NOMO-1 (cell line): ENCODE measurements around the gene BNC2.

Experiments used
- DNase-seq, 2 experiments: peaks; one replicate each; lab custom pipeline; 2025; ENCODE audit not compliant: unreplicated experiment in 2 of 2; lab: John Stamatoyannopoulos, UW

BNC2 gene

GRCh38 chr9:16769291-16769690 lies 101.2 kb downstream of the BNC2 start:
- no peak for DNase-seq

- DNase-seq, result no peak
These were observed 101.7 kb downstream of the BNC2 start for GRCh38 chr9:16768816-16769215.

DNA sequence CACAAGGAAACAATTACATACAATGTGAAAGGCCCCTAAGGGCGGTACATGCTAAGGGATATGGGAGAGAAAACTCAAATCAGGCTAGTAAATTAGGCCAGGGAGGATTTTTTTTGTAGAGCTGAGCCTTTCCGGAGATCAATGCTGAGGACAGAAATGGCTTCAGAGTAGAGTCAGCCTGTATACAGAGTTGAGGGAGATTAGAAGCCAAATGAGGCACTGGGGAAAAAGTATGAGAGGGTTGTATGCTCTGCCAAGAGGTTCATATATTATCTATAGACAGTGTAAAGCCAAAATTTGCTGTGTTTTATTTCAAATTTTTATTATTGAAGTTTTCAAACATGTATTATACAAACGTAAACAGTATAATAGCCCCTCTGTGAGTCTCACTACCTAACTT lies 103.1 kb downstream of the BNC2 start:
- no peak for DNase-seq

GRCh38 chr9:16763946-16764345 lies 106.5 kb downstream of the BNC2 start:
- no peak for DNase-seq

GRCh38 chr9:16755467-16756160 lies 114.9 kb downstream of the BNC2 start:
- DNase-seq, result no peak

DNA sequence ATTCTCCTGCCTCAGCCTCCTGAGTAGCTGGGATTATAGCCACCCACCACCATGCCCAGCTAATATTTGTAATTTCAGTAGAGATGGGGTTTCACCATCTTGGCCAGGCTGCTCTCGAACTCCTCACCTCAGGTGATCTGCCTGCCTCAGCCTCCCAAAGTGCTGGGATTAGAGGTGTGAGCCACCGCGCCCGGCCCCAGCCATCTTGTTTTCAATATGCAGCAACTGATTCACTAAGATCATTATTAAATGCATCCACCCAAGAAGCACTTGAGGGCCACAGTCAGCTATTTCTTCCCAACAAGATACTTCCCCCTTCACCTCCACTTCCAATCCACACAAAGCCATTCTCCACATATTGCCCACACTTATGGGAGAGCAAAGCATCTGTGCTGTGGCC lies 115.8 kb downstream of the BNC2 start:
- DNase-seq, result no peak

GRCh38 chr9:16753256-16753655 lies 117.2 kb downstream of the BNC2 start:
- DNase-seq, result no peak

- DNase-seq, result no peak
These were observed 117.9 kb downstream of the BNC2 start for GRCh38 chr9:16752601-16753000.

GRCh38 chr9:16750553-16750952 lies 119.9 kb downstream of the BNC2 start:
- DNase-seq, result no peak

GRCh38 chr9:16745359-16745758 lies 125.1 kb downstream of the BNC2 start:
- no peak for DNase-seq

DNA sequence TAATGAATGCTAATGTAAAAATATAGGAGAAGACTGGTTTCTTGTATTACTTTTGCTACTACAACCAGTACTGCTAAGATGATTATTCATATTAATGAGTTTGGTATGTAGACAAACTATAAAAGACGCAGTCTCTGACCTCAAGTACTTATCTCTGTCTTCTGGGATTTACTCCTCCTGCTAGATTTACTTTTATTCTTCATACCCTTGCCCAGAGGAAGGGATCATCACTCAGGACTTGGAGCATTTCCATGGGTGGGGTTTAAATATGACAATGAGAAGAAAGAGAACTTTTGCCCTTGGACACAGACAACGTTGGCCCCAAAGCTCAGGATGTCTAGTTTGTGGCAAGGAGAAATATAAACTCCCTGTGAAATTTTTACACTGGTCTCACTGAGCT lies 126.1 kb downstream of the BNC2 start:
- DNase-seq, result no peak

GRCh38 chr9:16743375-16743774 lies 127.1 kb downstream of the BNC2 start:
- DNase-seq, result no peak

DNA sequence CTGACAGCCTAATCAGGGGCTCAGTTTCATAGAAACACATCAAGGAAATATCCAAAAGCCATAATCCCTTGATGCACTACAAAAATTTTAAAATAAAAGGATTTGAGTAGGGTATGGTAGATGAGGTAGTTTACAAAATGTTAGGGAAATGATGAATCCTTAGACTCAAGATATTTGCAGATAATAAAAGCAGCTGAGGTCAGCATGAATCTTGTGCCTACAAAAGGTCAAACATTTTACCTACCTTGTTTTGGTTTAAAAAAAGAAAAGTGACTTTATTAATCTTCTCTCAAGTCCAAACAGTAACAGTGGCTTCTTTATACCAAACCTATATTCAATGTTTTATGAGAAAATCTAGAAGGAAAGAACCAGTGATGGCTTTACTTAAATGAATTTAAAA lies 135.5 kb downstream of the BNC2 start:
- DNase-seq, result no peak

- no peak for DNase-seq
These were observed 137.9 kb downstream of the BNC2 start for GRCh38 chr9:16732546-16732945.

DNA sequence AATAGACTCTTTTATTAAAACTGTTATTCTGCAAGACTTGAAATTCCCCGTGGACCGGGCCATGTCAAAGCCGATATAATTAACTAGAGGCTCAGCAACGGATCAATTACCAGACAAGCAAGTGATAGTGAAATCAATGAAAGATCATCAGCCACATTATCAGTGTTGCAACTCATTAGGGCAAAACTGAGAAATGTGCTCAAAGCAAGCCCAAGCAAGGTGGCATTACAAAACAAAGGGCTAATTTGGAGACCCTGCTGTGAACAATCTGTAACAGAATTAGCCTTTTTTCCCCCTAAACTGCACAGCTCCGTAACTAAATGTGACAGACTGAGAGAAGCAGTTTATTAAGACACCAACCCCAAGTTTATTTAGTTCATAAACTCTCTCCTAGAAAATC lies 140.3 kb downstream of the BNC2 start:
- DNase-seq, result no peak

- DNase-seq, result no peak
These were observed 140.8 kb downstream of the BNC2 start for GRCh38 chr9:16729651-16730050.

DNA sequence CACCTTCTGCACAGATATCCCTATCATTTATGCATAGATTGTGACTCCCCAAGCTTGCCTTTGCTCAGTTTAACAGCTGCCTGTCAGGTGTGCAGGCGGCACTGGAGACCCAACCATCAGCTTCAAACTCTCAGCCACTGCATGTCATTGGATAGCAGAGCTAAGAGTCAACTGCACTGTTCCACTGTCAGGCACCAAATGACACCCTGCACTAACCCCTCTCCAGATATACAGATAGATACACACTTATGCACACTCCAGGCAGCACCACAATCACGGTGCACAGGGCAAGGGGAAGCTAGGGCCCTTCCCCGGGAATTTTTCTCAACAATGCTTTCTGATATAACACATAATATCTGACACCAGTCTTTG lies 142.3 kb downstream of the BNC2 start:
- DNase-seq, result no peak

GRCh38 chr9:16727452-16728136 lies 142.9 kb downstream of the BNC2 start:
- no peak for DNase-seq

- no peak for DNase-seq
These were observed 143.6 kb downstream of the BNC2 start for GRCh38 chr9:16726718-16727451.

DNA sequence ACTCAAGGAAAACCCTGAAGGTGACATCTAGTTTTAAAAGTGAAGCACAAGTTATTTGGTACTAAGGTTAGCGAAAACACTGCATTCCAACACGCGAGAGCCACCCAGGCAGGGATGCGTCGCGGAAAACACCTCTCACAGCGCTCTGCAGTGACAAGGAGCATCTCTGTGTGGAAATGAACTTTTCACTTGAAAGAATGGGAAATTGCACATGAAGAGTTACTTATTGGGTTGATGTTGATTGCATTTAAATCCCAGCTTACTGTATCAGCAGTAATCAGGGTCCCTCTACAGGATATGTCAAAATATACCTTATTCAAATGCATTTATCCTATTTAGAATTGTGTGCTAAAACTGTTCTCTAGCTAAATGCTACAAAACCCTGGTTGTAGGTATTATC lies 144.4 kb downstream of the BNC2 start:
- DNase-seq, result no peak

DNA sequence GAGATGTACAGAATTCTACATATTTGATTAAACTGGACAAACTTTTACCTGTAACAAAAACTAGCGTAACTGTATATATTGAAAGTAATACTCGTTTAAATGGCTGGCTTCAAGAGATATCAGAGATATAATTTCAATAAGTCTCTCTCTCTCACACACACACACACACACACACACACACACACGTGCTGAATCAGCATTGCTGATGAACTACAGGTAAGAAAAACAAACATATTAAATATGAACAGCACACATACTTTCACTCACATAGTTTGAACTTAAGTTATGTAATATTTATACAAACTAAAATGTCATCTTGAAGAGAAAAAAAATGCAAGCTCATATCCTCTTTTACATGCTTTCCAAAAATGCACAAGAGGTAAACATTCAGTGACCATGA lies 145.4 kb downstream of the BNC2 start:
- DNase-seq, result no peak

DNA sequence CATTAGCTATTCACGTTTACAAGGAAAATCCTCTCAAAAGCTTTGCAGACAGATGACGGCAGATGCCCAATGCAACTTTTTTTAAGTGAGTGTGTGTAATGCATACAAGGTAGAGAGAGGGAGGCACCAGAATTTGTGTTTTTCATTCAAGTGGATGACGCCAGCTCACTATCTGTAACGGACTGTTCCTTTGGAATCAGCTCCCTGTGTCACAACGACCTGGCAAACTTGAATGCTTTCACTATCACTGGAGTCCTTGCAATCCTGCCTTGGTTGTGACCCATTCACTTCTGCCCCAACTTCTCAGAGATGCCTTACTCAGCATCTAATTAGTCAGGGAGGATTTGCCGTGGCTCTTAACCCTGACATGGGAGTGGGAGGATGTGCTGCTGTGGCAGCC lies 148.5 kb downstream of the BNC2 start:
- no peak for DNase-seq
